Panc1 (cell line): ENCODE results near the gene AKAP1.

Experiments
- CTCF ChIP-seq: fragments of 450-650 bp; IDR thresholded peaks from 2 replicates; pipeline ENCODE4 v1.5.1; 2017; ENCODE audit warnings: mild to moderate bottlenecking
- TCF7L2 ChIP-seq: IDR thresholded peaks from 2 replicates; pipeline ENCODE4 v1.6.1; 2011; ENCODE audit warnings: mild to moderate bottlenecking, low read depth, low read length, inconsistent platforms

- no peak for TF ChIP-seq CTCF
- TF ChIP-seq TCF7L2 = no peak
These were observed 50.2 kb downstream of the AKAP1 start for GRCh38 chr17:57135026-57135788.
